GM12878 (cell line): Measurements from ENCODE around the gene ZNF709. TPM values are rescaled to one million over a fixed set of nuclear protein-coding genes. Genes with fewer than 3 reads are reported as not detected.

Source experiments
- ATAC-seq: fragments of 200-7000 bp; cut with Tn5 transposase; 3 replicates; pipeline ENCODE4 v1.9.1; 2020; ENCODE audit warnings: mild to moderate bottlenecking, moderate library complexity
- BruUV-seq: library from RNA; stranded (reverse); fragments of 400-500 nt; replicated peaks from 2 replicates; lab custom pipeline; 2021; lab: Mats Ljungman, UMichigan
- CTCF ChIA-PET: fragments of 300-600 bp; sonication (Branson Sonifier 250); formaldehyde crosslinking; extraction: SDS; loops from one replicate; lab custom pipeline; 2021; ENCODE audit warnings: inconsistent platforms; lab: Yijun Ruan, JAX
- POLR2A ChIA-PET: fragments of 350-600 bp; formaldehyde crosslinking; extraction: SDS; loops from one replicate; lab custom pipeline; 2021; ENCODE audit warnings: inconsistent platforms; lab: Charles Lee
- RAD21 ChIA-PET: fragments of 300-600 bp; sonication (Branson Sonifier 250); formaldehyde crosslinking; loops from one replicate; lab custom pipeline; 2023; ENCODE audit warnings: antibody characterized with exemption; ENCODE audit not compliant: unreplicated experiment; lab: Charles Lee
- SMC1A ChIA-PET: fragments of 300-600 bp; sonication (Branson Sonifier 250); formaldehyde crosslinking; loops from one replicate; lab custom pipeline; 2023; ENCODE audit not compliant: unreplicated experiment, uncharacterized antibody; lab: Charles Lee
- DNase-seq: peaks from one replicate; pipeline ENCODE4 v3.0.0-alpha.2; 2011; ENCODE audit warnings: low read depth, low spot score
- FAIRE-seq: peaks from 3 replicates; lab custom pipeline; 2011; peaks lifted over from hg19 to GRCh38; lab: Jason Lieb, UNC
- H2AFZ ChIP-seq: 2 replicates; pipeline ENCODE4 v1.6.0; 2011; ENCODE audit warnings: low read depth, low read length, control low read depth; ENCODE audit not compliant: control insufficient read depth
- H3K27ac ChIP-seq: 2 replicates; pipeline ENCODE4 v1.5.1; 2011; ENCODE audit warnings: control low read depth; ENCODE audit not compliant: control insufficient read depth, insufficient read depth
- H3K27me3 ChIP-seq, 2 experiments: replicated peaks in 1 of 2; 2 replicates each; pipeline versions ENCODE4 v1.6.0 to v1.6.1; 2011; ENCODE audit warnings: low read length in 1 of 2; ENCODE audit not compliant: control insufficient read depth in 2 of 2, insufficient read depth in 2 of 2
- H3K36me3 ChIP-seq, 2 experiments: 2 replicates each; pipeline ENCODE4 v1.5.1; 2011; ENCODE audit warnings: low read length in 1 of 2; ENCODE audit not compliant: control insufficient read depth in 2 of 2, insufficient read depth in 2 of 2
- H3K4me1 ChIP-seq: 2 replicates; pipeline ENCODE4 v1.6.1; 2011; ENCODE audit warnings: mild to moderate bottlenecking, low read length, moderate library complexity, mixed read lengths; ENCODE audit not compliant: control insufficient read depth, insufficient read depth
- H3K4me2 ChIP-seq: 2 replicates; pipeline ENCODE4 v1.6.0; 2011; ENCODE audit warnings: control low read depth; ENCODE audit not compliant: control insufficient read depth, insufficient read depth
- H3K4me3 ChIP-seq: fragments of 200-600 bp; sonication (generic); 2 replicates; pipeline ENCODE4 v1.5.1; 2016
- H3K79me2 ChIP-seq: 2 replicates; pipeline ENCODE4 v1.6.0; 2011; ENCODE audit warnings: low read length; ENCODE audit not compliant: control insufficient read depth, insufficient read depth
- H3K9ac ChIP-seq: 2 replicates; pipeline ENCODE4 v1.8.0; 2011; ENCODE audit warnings: low read length, control low read depth, mixed read lengths; ENCODE audit not compliant: control insufficient read depth, insufficient read depth
- H3K9me3 ChIP-seq: replicated peaks from 3 replicates; pipeline ENCODE4 v1.5.1; 2011; ENCODE audit warnings: mild to moderate bottlenecking, low read length; ENCODE audit not compliant: control insufficient read depth, insufficient read depth
- H4K20me1 ChIP-seq: 2 replicates; pipeline ENCODE4 v1.6.0; 2011; ENCODE audit not compliant: control insufficient read depth, insufficient read depth
- BHLHE40 ChIP-seq, 2 experiments: fragments of 450-650 bp in 1 of 2; IDR thresholded peaks; 2 replicates each; pipeline ENCODE4 v1.6.1; 2011 to 2017; ENCODE audit warnings: low read depth in 2 of 2, borderline replicate concordance in 1 of 2, improper control_type of control experiment in 1 of 2, low read length in 1 of 2, mild to moderate bottlenecking in 1 of 2
- IKZF1 ChIP-seq: fragments of 450-650 bp; conservative IDR thresholded peaks from 2 replicates; pipeline ENCODE4 v1.6.1; 2017; ENCODE audit warnings: antibody characterized with exemption, mild to moderate bottlenecking
- NBN ChIP-seq: fragments of 450-650 bp; IDR thresholded peaks from 2 replicates; pipeline ENCODE4 v1.6.1; 2016
- RUNX3 ChIP-seq: IDR thresholded peaks from 2 replicates; pipeline ENCODE4 v1.6.1; 2012; ENCODE audit warnings: low read length, inconsistent platforms
- SMAD1 ChIP-seq: fragments of 450-650 bp; IDR thresholded peaks from 2 replicates; pipeline ENCODE4 v1.6.1; 2018; ENCODE audit warnings: mild to moderate bottlenecking, low read depth; ENCODE audit not compliant: partially characterized antibody
- WGBS: methylation state at CpG from one replicate; pipeline ENCODE4 v1.1.6; 2016; ENCODE audit warnings: low lambda C conversion rate; ENCODE audit not compliant: insufficient replicate concordance, insufficient coverage; ENCODE audit errors: missing lambda C conversion rate; 5-methylcytosine and 5-hydroxymethylcytosine counted together
- in situ Hi-C: fragments of 300-500 bp; cut with MboI; formaldehyde crosslinking; loops from 9 replicates; pipeline ENCODE4 v1.14.3; 2018; ENCODE audit warnings: mixed read lengths
- intact Hi-C: fragments of 100-400 bp; cut with micrococcal nuclease; formaldehyde crosslinking; loops from one replicate; pipeline ENCODE4 v1.14.2; 2022; ENCODE audit not compliant: unreplicated experiment
- polyA plus RNA-seq, 11 experiments: library from polyadenylated mRNA; depleted of rRNA in 4 of 11; unstranded in 6 of 11; stranded (reverse) in 5 of 11; fragments of >200 nt; fragmentation: Nextera tagmentation in 4 of 11; fragmentation: Illumina TruSeq in 1 of 11; extraction: Ambion mirVana in 4 of 11; extraction: Trizol in 1 of 11; gene quantifications; 1 replicate in 1 of 11; 2 replicates in 10 of 11; pipeline versions ENCODE4 v1.2.1 to v1.2.3, GENCODE V29; 2011 to 2016; ENCODE audit warnings: inconsistent platforms in 2 of 11, missing spikeins in 2 of 11, low read depth in 1 of 11
- total RNA-seq, 4 experiments: library from RNA; depleted of rRNA in 3 of 4; stranded (reverse); fragments of >200 nt in 3 of 4; fragmentation: Illumina TruSeq in 1 of 4; extraction: Trizol in 1 of 4; gene quantifications; 2 replicates each; pipeline versions ENCODE4 v1.2.1 to v1.2.3, GENCODE V29; 2013 to 2021
- TF ChIP-seq, protein P1 (sequence below): fragments of 450-650 bp; formaldehyde crosslinking; IDR thresholded peaks from 2 replicates; pipeline ENCODE4 v1.4.0; 2020; ENCODE audit warnings: mild to moderate bottlenecking, moderate library complexity

The ZNF709 gene
- total and polyA plus RNA-seq, 10 of the 15 experiments (the other 5 are each of a cell fraction or from before 2014, with no cell fraction given) = 0.27 to 2.5 (median 1.5) TPM

DNA sequence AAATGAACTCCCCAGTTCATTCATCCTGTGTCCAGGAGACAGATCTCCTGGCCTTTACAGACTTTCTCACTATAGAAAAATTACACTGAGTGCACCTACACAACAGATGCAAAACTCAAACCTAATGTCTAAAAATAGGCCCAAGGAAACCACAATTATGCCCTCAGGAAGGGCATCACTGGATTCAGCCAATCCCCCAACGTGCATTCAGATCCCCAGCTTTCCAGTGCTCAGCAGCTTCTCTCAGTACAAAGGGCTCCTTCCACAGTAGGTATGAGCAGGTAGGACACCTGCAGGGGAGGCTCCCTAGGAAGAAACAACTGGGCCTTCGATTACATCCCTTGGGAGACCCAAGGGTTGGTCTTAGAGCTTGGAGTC is 2.1 kb downstream of the ZNF709 start:
- Histone ChIP-seq H4K20me1 (no peaks in the 10 kb centered on the region), H3K9me3 (no peaks in the 10 kb centered on the region; the same call in 1 of the 3 replicates), H3K36me3 (no peaks in the 10 kb centered on the region), H3K27me3 (no peaks in the 10 kb centered on the region), H2AFZ (no peak overlapping the region), H3K27ac (no peak overlapping the region), H3K4me1 (no peaks in the 10 kb centered on the region), H3K4me2 (peak overlapping the region; percentile 11; the same call in 1 of the 2 replicates), H3K4me3 (peak overlapping the region; percentile 16), H3K79me2 (peaks cover 7% of the 10 kb centered on the region), H3K9ac (no peak overlapping the region)
- RAD21 ChIA-PET = interaction anchor here (0.5 to 1.7 kb wide), 4 partner anchors 13 to 1516 kb away, joined by 3 to 5 read pairs (median 3); no protein-coding TSS in a partner anchor
- CTCF ChIA-PET = interaction anchor here (0.8 kb wide), 1 partner anchor 13 kb away, joined by 4 read pairs; no protein-coding TSS in a partner anchor
- in situ Hi-C loops = no loop called here
- TF ChIP-seq SMAD1 (no peak), IKZF1 (peak; percentile 36; the same call in 1 of the 2 replicates), RUNX3 (peak; percentile 73)
- BruUV-seq = no TSS peak
- FAIRE-seq (no peak), ATAC-seq (no peak), DNase-seq (peak; percentile 33)
- WGBS = 20% methylated on average over 2 of the region's 2 CpGs
- POLR2A ChIA-PET = interaction anchor here (0.6 to 2.0 kb wide), 2 partner anchors 13 to 1985 kb away, joined by 3 to 12 read pairs; no protein-coding TSS in a partner anchor
- intact Hi-C loops = no loop called here
- SMC1A ChIA-PET = interaction anchor here (1.1 to 1.6 kb wide), 3 partner anchors 13 to 147 kb away, joined by 3 read pairs; partner anchors contain the start of gene ZNF443

DNA sequence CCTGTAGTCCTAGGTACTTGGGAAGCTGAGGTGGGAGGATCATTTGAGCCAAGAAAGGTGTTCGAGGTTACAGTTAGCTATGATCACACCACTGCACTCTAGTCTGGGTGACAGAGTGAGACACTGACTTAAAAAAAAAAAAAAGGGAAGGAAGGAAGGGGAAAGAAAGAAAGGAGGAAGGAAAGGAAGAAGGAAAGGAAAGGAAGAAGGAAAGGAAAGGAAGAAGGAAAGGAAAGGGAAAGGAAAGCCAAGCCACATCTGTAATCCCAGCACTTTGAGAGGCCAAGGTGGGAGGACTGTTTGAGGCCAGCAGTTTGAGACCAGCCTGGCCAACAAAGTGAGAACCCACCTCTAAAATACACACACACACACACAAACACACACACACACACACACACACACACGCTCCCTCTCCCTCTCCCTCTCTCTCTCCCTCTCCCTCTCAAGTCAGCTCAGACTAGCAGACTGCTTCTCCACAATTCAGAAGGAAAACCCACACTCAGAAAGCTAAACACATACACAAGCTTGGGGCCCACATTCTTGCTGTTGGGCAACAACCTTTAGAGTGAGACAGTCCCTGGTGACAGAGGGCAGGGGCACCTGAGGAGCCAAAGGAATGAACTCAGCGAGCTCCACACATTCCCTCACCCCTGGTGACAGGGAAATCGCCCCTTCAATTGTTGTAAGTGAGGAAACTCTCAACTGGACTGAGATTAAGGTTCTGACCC is 2.7 kb downstream of the ZNF709 start:
- Histone ChIP-seq H3K9ac (no peak overlapping the region), H3K4me3 (peak overlapping the region; percentile 16), H3K36me3 (no peaks in the 10 kb centered on the region), H3K27me3 (no peaks in the 10 kb centered on the region), H3K27ac (0 out of 2 replicates have a peak overlapping the region, but pooled peaks have one; percentile 10), H3K4me2 (peak overlapping the region; percentile 11), H4K20me1 (no peaks in the 10 kb centered on the region), H3K9me3 (peaks cover under 1% of the 10 kb centered on the region; the same call in 2 of the 3 replicates), H3K4me1 (no peaks in the 10 kb centered on the region), H3K79me2 (peaks cover 7% of the 10 kb centered on the region), H2AFZ (no peak overlapping the region)
- ChIA-PET RAD21 (interaction anchor here (1.7 kb wide), 1 partner anchor 13 kb away, joined by 5 read pairs; no protein-coding TSS in a partner anchor), POLR2A (interaction anchor here (2.0 kb wide), 1 partner anchor 14 kb away, joined by 12 read pairs; no protein-coding TSS in a partner anchor), CTCF (interaction anchor here (0.8 kb wide), 1 partner anchor 13 kb away, joined by 4 read pairs; no protein-coding TSS in a partner anchor), SMC1A (interaction anchor here (1.1 to 1.6 kb wide), 3 partner anchors 14 to 146 kb away, joined by 3 read pairs; partner anchors contain the start of gene ZNF443)
- BruUV-seq = no TSS peak
- TF ChIP-seq, protein P1, sequence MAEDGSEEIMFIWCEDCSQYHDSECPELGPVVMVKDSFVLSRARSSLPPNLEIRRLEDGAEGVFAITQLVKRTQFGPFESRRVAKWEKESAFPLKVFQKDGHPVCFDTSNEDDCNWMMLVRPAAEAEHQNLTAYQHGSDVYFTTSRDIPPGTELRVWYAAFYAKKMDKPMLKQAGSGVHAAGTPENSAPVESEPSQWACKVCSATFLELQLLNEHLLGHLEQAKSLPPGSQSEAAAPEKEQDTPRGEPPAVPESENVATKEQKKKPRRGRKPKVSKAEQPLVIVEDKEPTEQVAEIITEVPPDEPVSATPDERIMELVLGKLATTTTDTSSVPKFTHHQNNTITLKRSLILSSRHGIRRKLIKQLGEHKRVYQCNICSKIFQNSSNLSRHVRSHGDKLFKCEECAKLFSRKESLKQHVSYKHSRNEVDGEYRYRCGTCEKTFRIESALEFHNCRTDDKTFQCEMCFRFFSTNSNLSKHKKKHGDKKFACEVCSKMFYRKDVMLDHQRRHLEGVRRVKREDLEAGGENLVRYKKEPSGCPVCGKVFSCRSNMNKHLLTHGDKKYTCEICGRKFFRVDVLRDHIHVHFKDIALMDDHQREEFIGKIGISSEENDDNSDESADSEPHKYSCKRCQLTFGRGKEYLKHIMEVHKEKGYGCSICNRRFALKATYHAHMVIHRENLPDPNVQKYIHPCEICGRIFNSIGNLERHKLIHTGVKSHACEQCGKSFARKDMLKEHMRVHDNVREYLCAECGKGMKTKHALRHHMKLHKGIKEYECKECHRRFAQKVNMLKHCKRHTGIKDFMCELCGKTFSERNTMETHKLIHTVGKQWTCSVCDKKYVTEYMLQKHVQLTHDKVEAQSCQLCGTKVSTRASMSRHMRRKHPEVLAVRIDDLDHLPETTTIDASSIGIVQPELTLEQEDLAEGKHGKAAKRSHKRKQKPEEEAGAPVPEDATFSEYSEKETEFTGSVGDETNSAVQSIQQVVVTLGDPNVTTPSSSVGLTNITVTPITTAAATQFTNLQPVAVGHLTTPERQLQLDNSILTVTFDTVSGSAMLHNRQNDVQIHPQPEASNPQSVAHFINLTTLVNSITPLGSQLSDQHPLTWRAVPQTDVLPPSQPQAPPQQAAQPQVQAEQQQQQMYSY (CRISPR knock-in tag) = no peak
- TF ChIP-seq NBN = 0 out of 2 replicates have a peak, but pooled peaks have one; percentile 25
- TF ChIP-seq BHLHE40 (IDR thresholded peaks at IDR 0.05; ENCODE audit: borderline replicate concordance in 1 of 2, low read depth in 2 of 2, low read length in 1 of 2) = no peak
- in situ Hi-C loops (no loop called here), intact Hi-C loops (no loop called here)
- 55% methylated on average over 3 of the region's 4 CpGs for WGBS
- FAIRE-seq (peak; percentile 52), DNase-seq (no peak), ATAC-seq (no peak)
